ENCODE data around the gene TFPI. TPM values are rescaled to one million over a fixed set of nuclear protein-coding genes. Genes with fewer than 3 reads are reported as not detected.
A peak's percentile ranks its signal among the peaks of the same experiment; 100 is the strongest.

TFPI gene
- total RNA-seq, 1 donor from 2014 or later = 366 TPM

DNA sequence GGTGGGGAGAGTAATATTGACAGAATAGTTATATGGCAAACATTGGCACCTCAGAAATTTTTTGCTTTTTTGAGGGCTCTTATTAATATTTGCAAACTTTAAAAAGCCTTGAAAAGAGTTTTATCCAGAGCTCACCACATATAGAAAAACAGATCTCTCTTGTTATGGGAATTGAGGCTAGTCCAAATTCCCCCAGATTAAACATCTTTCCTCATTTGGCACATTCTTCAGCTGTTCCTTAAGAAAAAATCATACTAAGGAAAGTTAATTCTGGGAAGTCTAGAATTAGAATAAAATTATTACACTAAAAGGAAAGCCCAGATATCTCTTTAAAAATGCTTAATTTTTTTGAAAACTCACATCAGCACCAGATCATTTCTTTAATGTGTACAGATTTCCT is 5.6 kb downstream of the TFPI start:
- H3K36me3 ChIP-seq = peaks cover 14% of the 10 kb centered on the region
- H3K27me3 ChIP-seq = no peaks in the 10 kb centered on the region
- H3K9me3 ChIP-seq = no peaks in the 10 kb centered on the region
- peaks cover 39% of the 10 kb centered on the region for H3K4me1 ChIP-seq
- peak overlapping the region; percentile 81 for H3K27ac ChIP-seq
- DNase-seq = no peak
- TF ChIP-seq CTCF (IDR thresholded peaks at IDR 0.05) = no peak
- no peak for ATAC-seq
- H3K4me3 ChIP-seq = peak overlapping the region; percentile 62
- intact Hi-C loops (cut with DNase I) = no loop called here

GRCh38 chr2:187547353-187547979 is 6.8 kb downstream of the TFPI start:
- intact Hi-C loops (cut with DNase I) = no loop called here
- DNase-seq (no peak), ATAC-seq (peak; percentile 82)
- H3K36me3 ChIP-seq = peaks cover 21% of the 10 kb centered on the region
- TF ChIP-seq CTCF (IDR thresholded peaks at IDR 0.05) = no peak
- no peaks in the 10 kb centered on the region for H3K27me3 ChIP-seq
- no peaks in the 10 kb centered on the region for H3K9me3 ChIP-seq
- H3K4me1 ChIP-seq = peaks cover 48% of the 10 kb centered on the region
- no peak overlapping the region for H3K4me3 ChIP-seq
- peak overlapping the region; percentile 81 for H3K27ac ChIP-seq

GRCh38 chr2:187546762-187547333 is 7.4 kb downstream of the TFPI start:
- H3K27ac ChIP-seq = peak overlapping the region; percentile 81
- no peak overlapping the region for H3K4me3 ChIP-seq
- intact Hi-C loops (cut with DNase I) = no loop called here
- ATAC-seq = no peak
- no peak for TF ChIP-seq CTCF (IDR thresholded peaks at IDR 0.05)
- H3K9me3 ChIP-seq = no peaks in the 10 kb centered on the region
- H3K4me1 ChIP-seq = peaks cover 54% of the 10 kb centered on the region
- DNase-seq = no peak
- H3K36me3 ChIP-seq = peaks cover 21% of the 10 kb centered on the region
- H3K27me3 ChIP-seq = no peaks in the 10 kb centered on the region

DNA sequence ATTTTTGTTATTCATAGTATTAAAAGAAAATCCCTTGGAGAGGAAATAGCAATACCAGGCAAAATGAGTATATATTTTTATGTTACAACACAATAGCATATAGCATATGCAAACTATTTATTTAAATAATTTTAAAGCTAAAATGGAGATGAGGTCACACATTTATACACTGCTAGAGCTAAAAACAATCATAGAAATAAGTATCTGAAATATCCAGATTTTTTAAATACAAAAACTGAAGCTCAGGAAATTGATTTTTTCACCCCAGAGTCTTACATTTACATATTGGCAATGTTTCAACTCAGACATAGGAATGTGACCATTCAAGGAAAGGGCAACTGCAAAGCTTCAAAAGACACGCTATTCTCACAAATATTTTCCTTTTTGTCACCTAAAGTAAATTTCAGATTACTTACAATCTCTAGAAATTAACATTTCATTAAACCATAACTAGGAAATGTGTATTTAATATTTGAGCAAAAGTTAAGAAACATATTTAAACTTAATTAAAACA is 8.9 kb downstream of the TFPI start:
- peaks cover 58% of the 10 kb centered on the region for H3K4me1 ChIP-seq
- peaks cover 21% of the 10 kb centered on the region for H3K36me3 ChIP-seq
- TF ChIP-seq CTCF (IDR thresholded peaks at IDR 0.05) = no peak
- DNase-seq = no peak
- no peaks in the 10 kb centered on the region for H3K27me3 ChIP-seq
- intact Hi-C loops (cut with DNase I) = no loop called here
- H3K27ac ChIP-seq = peak overlapping the region; percentile 72
- no peak overlapping the region for H3K4me3 ChIP-seq
- no peak for ATAC-seq
- no peaks in the 10 kb centered on the region for H3K9me3 ChIP-seq

DNA sequence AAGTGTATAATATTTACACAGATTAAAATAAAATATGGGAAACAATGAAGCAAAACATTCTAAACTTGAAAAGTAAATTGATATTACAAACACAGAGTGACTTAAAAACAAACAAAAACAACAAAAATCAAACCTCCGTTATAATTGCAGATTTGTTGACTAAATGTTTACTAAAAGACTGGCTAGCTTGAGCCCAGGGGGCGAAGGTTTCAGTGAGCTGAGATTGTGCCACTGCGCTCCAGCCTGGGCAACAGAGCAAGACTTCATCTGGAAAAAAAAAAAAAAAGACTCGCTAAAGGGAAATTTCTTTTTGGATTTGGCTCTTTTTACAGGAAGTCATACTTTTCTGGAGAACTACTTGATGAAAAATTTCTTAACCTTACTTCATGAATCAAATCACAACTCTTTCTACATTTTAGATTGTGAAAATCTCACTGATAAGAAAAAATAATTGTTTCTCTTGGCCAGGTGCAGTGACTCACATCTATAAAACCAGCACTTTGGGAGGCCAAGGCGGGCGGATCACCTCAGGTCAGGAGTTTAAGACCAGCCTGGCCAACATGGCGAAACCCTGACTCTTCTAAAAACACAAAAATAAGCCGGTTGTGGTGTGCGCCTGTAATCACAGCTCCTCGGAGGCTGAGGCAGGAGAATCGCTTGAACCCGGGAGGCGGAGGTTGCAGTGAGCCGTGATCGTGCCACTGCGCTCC is 9.7 kb downstream of the TFPI start:
- Histone ChIP-seq H3K9me3 (no peaks in the 10 kb centered on the region), H3K4me1 (peaks cover 57% of the 10 kb centered on the region), H3K36me3 (peaks cover 21% of the 10 kb centered on the region), H3K27me3 (no peaks in the 10 kb centered on the region), H3K4me3 (no peak overlapping the region), H3K27ac (peak overlapping the region; percentile 72)
- DNase-seq (peak; percentile 72), ATAC-seq (peak; percentile 63)
- intact Hi-C loops (cut with DNase I) = no loop called here
- TF ChIP-seq CTCF (IDR thresholded peaks at IDR 0.05) = no peak
